ENCODE results near the gene DNAI4.
"Not testable (repeated sequence)": the region's sequence is repeated elsewhere in the genome, so short reads cannot be mapped to it uniquely, and the experiment has no call there.

The DNAI4 gene

DNA sequence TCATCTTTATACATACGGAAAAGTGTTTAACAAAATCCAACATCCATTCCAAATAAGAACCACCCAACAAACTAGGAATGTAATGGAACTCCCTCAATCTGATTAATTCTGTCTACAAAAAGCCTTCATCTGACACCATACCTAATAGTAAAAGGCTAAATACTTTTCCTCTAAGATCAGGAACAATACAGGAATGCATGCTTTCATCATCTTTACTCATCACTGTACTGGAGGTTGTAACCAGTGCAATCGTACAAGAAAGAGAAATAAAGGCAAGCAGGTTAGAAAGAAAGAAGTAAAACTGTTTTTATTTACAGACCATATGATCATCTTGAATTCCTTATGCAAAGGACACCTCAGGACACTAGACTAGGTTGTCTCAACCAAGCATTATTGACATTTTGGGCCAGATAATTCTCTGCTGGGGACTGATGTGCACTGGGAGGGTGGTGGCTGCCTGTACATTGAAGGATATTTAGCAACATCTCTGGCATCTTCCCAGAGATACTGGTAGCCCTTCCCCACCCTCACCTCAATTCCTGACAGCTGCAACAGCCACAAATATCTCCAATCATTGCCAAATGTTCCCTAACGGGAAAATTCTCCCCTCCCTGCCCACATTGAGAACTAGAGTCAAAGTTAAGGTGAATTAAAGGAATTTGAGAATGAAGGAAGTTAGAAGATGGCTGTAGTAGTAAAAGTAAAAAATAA is 93.0 kb downstream of the DNAI4 start:
- DNase-seq (ENCODE audit: low read depth in 2 of 2) = no peak

DNA sequence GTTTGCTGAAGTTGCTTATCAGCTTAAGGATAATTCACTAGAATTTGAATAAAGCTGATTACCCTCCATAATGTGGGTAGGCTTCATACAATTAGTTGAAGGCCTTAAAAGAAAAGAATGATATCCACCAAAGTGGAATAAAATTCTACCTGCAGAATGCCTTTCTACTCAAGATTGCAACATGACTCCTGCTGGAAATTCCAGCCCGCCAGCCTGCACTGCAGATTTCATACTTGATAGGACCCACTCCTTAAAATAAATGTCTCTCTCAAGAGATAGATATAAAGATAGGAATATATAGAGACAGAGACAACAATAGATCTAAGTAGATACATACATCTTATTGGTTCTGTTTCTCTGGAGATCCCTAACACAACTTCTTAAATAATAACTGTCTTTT is 99.9 kb downstream of the DNAI4 start:
- DNase-seq (ENCODE audit: low read depth in 2 of 2) = no peak

DNA sequence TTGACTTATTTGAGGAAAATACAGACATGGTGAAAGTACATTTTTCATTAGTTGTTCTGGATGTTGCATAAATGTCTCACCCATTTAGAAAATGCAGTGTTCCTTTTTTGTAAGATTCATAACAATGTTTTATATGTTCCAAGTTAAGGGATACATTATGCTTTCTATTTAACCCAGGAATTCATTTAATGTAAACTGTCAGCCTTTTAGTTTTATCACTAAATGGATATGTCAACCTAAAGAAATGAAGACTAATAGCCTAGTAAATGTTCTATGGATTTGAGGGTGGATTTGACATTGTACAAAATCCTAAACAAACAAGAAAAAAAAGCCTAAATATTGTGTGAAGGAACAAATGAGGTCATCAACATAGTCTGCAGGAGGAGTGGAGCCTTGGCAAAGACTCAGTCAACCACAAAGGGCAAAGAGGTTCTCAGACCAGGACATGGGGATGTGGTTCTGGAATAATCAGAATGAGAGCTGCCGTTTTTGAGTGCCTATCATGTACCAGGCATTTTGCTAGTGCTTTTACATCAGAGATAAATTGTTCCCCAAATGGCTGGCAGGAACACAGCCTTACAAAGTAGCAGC is 114.8 kb downstream of the DNAI4 start:
- DNase-seq (ENCODE audit: low read depth in 2 of 2) = no peak

DNA sequence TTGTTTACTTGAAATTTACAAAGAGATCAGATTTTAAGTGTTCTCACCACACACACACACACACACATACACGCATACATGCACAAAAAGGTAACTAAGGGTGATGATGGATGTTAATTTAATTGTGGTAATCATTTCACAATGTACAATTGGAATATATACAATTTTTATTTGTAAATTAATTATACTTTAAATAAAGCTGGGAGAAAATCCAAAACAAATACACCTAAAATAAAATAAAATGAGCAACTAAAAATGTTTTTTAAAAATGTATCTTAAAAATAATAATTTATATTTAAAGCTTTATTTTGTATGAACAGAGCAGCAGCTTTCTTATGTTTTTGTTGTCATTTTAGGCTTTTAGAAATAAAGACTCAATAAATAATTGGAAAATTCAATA is 115.4 kb downstream of the DNAI4 start:
- no peak for DNase-seq (ENCODE audit: low read depth in 2 of 2)

DNA sequence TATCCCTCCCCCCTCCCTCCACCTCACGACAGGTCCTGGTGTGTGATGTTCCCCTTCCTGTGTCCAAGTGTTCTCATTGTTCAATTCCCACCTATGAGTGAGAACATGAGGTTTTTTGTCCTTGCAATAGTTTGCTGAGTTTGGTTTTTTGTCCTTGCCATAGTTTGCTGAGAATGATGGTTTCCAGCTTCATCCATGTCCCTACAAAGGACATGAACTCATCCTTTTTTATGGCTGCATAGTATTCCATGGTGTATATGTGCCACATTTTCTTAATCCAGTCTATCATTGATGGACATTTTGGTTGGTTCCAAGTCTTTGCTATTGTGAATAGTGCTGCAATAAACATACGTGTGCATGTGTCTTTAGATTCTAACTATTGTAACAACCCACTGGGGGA is 128.8 kb downstream of the DNAI4 start:
- DNase-seq (ENCODE audit: low read depth in 2 of 2) = not testable (repeated sequence)

DNA sequence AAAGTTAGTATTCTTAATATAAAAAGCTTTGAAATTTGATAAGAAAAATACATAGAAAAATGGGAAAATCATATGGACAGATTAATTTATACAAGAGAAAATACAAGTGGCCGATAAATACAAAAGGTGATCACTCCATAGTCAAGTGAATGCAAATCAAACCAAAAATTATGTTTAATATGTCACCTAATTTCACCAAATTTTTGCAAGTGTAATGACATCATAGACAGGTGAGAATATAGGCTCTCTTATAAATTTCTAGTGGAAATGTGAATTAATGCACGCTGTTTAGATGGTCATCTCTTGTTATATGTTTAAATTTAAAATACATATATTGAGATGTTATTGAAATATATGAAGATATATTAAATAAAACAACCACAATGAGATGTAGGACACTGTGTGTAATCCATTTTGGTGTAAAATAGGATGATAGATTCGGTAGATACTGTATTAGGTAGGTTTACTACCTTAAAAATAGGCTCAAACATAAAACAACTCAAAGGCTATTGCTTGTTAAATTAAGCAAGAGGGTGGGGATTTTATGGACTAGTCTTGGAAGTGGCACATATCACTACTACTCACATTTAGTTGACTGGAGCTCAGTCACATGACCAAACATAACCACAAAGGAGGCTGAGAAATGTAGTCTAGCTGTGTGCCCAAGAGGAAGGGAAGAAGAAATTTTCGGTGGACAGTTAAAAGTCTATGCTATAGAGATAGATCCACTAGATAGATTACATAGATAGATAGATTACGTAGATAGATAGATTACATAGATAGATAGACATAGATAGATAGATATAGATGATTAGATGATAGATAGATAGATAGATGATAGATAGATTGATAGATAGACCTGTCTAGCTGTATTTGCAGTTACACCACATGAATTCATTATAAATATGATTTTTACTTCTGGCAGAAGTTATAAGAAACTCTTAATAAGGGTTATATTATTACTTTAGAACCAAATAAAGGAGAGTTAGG is 132.7 kb downstream of the DNAI4 start:
- no peak for DNase-seq (ENCODE audit: low read depth in 2 of 2)

DNA sequence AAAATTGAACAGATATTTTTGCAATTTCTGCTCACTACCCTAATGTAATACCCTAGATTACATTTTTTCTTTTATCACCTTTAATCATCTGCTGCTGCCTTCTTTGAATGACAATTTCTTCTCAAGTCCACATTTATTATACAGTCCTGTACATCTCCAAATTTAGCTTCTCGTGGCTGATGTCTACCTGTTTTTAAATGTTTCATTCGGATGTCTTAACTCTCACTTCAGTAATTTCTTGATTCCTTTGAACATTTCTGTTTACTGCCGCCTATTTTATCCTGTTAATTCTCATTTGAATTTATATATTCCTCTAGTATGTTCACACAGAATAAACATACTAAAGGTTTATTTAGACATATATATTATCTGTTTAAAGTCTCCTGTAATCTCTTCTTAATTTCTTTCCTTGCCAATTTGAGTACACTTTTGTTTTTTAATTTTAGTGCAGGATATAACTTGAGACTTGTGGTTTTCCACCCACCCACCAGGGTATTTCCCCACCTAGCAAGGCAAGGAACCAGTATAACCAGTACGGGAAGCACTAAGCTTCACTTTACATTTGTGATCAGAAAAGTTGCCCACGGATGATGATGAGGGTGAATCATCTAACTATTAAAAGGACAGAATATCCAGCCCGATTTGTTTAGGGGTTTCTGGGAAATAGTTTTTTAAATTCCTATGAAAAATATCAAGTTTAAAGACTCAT is 136.3 kb downstream of the DNAI4 start:
- DNase-seq (ENCODE audit: low read depth in 2 of 2) = no peak

DNA sequence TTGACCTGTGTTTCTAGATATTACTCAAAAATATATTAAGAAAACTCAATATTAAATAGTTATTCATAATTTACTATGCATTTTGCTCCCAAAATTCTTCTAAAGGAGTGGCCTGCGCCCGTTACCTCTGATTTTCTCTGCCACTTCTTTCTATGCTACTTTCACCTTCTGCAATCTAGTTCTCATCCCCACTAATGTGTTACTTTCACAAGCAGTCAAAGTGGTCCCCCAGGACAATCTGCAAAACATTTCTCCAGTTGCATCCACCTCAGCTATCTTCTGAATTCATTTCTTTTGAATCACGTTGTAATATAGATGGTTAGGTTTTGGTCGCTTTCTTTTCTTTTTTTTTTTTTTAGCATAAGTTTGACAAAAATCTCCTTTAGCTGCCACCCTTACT is 137.0 kb downstream of the DNAI4 start:
- DNase-seq (ENCODE audit: low read depth in 2 of 2) = no peak

DNA sequence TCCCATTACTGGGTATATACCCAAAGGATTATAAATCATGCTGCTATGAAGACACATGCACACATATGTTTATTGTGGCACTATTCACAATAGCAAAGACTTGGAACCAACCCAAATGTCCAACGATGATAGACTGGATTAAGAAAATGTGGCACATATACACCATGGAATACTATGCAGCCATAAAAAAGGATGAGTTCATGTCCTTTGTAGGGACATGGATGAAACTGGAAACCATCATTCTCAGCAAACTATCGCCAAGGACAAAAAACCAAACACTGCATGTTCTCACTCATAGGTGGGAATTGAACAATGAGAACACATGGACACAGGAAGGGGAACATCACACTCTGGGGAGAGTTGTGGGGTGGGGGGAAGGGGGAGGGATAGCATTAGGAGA is 138.9 kb downstream of the DNAI4 start:
- DNase-seq (ENCODE audit: low read depth in 2 of 2) = not testable (repeated sequence)

DNA sequence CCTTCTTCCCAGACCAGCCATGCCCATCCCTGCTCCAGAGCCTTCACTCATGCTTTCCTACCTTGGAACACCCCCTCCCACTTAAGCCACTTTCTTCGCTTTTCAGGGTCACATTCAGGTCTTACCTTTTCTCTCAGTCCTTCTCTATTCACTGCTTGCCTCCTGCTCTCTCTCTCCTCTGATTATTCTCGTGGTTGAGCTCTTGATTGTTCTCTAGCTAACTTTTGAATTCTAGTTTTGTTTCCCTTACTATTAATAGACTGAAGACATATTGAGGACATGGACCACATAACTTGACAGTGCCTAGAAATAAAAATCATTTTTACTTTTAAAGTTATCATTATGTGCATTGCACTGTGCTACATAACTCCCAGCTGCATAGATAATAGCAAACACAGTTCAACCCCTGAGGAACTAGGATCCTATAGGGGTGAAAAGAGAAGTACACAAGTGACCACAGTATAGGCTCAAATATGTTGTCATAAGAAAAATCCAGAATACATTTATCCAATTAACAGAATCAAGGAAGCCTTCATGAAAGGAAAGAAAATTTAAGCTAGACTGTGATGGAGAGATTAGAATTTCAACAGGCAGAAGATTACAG is 145.1 kb downstream of the DNAI4 start:
- DNase-seq (ENCODE audit: low read depth in 2 of 2) = no peak

DNA sequence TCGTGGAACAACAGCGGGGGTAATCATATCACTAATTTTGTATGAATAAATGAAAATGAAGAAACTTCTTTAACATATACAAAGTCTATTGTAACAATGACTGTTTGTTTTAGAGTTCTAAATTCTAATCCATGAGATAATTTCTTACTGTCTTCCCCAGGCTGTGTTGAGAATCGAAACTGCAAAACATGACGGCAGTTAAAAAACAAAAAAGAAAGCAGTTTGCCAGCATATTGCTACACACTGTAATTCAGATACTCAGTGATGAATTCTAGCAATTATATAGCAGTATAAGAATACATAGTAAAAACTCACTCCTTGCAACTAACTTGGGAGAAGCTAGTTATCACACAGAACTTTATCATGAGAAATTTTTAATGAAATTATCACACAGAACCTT is 145.7 kb downstream of the DNAI4 start:
- DNase-seq (ENCODE audit: low read depth in 2 of 2) = no peak

DNA sequence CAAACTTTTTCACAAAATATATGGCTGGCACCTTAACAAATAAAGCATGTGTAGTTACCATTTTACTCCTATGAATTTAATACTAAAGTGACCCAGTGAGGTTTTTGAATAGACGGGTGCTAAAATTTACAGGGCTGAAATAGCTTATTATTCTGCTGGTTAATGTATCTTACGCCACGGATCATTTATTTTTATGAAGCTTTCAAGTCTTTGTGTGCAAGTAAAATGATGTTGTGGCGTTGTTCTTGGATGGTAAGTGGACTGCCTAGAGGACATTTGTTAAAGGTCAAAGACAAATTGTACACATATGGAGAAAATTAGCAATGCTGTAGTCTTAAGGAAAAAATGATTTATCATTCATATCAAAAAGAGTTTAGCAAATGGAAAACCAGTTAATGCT is 146.4 kb downstream of the DNAI4 start:
- no peak for DNase-seq (ENCODE audit: low read depth in 2 of 2)

DNA sequence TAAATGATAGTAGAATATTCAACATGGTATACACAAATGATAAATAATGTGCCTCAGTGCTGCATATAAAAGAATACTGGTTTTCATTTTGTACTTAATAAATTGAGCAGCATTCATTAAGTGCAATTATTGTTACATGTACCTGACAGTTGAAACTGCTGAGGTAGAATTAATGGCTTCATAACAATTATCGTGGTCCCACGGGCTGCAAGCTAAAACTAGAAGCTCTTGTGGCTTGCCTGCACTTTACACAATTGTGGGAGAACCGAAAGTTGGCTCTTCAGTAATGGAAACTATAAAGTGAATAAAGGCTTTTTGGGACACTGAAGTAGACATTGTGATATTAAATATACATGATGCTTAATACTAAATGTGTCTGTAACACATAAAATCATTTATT is 146.8 kb downstream of the DNAI4 start:
- no peak for DNase-seq (ENCODE audit: low read depth in 2 of 2)

DNA sequence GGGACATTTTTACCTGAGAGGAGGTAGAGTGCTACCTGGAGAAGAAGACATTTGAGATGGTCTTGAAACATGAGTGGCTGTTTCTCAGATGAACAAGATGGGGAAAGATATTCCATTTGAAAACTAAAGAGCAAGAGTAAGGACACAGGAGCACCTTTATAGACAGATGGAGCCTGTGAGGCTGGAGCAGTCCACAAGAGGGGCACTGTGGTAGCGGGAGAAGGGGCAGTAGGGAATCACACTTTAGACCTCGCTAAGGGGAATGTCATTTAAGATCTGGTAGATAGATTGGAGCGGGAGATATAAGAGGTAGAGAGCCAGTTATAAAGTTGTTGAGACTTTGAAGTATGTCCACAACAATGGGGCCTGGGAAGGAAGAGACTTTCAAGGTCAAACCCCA is 149.0 kb downstream of the DNAI4 start:
- DNase-seq (ENCODE audit: low read depth in 2 of 2) = no peak

DNA sequence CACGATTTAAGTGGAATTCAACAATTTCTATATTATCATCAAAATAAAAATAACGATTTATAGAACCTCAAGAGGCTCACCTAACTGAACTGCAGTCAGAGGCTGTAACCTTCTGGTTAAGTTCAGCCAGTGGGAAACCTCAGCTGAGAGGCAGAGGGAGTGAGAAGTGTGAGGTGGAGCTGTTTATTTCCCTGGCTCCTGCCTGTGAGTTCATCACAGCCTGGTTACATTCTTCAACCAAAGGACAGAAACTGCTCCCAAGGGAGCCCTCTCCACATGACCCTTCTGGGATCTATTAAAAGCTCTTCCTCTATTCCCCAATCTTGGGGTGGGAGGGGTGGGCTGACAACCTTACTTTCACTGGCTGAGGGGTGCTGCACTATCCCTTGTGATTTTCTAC is 150.2 kb downstream of the DNAI4 start:
- no peak for DNase-seq (ENCODE audit: low read depth in 2 of 2)

DNA sequence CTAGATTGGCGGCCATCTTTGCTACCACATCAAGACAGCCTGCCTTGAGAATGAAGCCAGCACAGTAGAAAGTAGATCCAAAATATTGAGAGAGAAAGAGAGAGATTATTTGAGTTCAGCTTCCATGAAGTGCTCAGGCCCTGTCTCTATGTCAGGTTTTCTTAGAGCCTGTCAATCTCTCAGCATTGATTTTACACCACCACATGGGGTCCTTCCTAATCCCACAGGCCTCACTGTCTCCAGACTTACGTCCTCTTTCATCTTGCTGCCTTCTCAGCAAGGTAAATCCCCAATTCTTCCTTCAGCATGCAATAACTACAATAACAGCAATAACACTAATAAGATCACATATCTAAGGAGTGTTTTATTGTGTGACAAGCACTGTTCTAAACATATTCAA is 151.4 kb downstream of the DNAI4 start:
- no peak for DNase-seq (ENCODE audit: low read depth in 2 of 2)

DNA sequence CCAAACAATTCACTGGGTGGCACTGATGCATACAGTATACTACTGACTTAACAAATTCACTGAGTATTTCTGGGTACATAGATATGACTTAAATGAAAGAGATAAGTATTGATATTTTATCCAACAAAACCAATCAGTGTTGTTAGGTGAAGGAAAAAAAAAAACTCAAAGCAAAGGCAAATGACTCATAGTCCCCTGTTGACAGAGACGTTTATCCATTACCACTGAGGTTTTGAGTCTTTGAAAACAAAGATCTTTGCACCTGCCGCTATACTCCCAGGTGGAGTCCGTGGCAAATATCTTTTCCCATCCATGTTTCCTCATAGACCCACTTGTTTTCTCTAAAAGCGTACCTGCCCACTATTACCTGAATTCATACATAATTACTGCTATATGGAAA is 154.0 kb downstream of the DNAI4 start:
- DNase-seq (ENCODE audit: low read depth in 2 of 2) = no peak

DNA sequence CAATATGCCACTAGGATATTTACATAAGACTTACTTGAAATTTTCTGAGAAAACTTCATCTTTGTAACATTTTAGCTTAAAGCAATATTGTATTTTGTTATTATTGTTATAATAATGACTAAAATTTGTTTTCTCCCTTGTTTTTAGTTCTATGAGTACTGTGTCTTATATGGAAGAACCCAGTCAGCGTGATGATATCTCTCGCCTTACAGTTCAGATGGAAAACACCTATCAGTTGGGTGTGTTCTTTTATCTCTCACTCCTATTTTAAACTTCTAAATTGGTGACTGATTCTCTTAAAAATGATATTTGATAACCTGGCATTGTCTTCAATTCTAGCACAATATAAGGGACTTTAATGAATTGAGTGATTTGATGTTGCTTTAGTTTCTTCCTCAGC is 154.4 kb downstream of the DNAI4 start:
- DNase-seq (ENCODE audit: low read depth in 2 of 2) = no peak

DNA sequence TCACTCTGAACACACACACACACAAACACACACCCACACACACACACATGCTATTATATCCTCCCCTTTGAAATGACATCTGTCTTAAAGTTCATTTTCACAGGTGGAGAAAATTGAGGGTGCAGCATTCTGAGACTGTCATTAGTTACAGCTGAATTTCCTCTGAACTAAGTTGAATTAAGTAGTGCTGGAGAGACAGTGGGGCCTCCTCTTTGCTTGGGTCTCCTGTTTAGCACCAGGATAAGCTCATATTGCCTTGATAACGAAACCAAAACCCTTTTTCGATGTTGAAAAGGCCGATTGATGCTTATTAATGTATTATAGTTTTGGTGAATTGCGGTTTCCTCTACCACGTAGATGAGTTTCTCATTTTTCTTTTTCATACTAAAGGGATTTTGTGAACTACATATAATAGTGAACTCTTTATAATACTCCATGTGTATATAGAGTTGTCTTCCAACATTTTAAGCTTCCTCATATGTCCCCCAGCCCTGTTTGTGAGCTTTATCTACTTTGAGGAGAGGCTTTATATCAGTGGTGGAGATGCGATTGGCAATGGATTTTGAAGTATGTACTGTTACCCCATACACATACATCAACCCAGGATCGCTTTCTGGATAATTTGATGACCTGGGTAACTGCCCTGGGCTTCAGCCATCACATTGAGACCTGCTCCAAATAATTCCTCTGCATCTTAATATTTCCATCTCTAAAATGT is 155.0 kb downstream of the DNAI4 start:
- DNase-seq (ENCODE audit: low read depth in 2 of 2) = no peak

DNA sequence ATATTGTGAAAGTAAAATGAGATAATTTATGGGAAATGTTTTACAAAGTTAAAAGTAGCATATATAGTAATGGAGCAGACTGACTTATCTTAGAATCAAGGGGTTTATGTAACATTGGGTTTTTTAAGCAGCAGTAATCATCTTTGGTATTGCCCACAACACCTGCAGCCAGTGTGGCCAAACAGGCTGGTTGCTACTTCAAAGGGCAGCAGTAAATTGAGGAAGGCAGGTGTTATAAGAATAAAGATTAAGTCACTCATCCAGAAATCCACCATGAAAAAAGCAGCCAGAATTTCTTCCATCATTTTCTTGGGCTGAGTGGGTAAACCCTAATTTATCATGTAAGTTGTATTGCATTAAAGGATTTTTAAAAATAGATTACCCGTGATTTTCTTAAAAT is 155.7 kb downstream of the DNAI4 start:
- no peak for DNase-seq (ENCODE audit: low read depth in 2 of 2)

DNA sequence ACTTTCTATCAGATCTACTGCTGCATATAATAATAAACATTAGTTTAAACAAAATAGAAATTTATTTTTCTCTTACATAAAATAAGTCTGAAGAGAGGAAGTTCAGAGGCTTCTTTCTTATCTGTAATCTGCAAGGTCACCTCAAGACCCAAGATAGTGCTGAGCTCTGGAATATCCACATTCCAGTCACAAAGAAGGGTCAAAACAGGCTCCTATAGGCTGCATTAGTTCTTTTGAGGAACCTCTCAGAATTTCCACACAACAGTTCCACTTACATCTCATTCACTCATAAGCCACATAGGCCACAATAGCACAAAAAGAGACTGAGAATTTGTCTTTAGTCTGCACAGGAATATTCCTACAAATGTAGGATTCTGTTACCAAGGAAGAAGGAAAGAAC is 157.0 kb downstream of the DNAI4 start:
- no peak for DNase-seq (ENCODE audit: low read depth in 2 of 2)

All from stimulated activated CD8-positive, alpha-beta memory T cell treated with anti-CD3 and anti-CD28 coated beads, Interleukin-7, amount 100 ng/mL, for 1 hour (primary cell).